WTC11 (cell line): ENCODE measurements around the gene HIF3A. TPM values are rescaled to one million over a fixed set of nuclear protein-coding genes. Genes with fewer than 3 reads are reported as not detected.

Experiments used
- ATAC-seq: fragments of 200-7000 bp; cut with Tn5 transposase; 2 replicates; pipeline ENCODE4 v1.10.0; 2021; ENCODE audit warnings: mild to moderate bottlenecking, moderate library complexity
- CTCF ChIA-PET: fragments of 300-600 bp; sonication (Branson Sonifier 250); formaldehyde crosslinking; loops from one replicate; lab custom pipeline; 2021; ENCODE audit warnings: antibody characterized with exemption; lab: Charles Lee
- POLR2A ChIA-PET: fragments of 350-600 bp; sonication (Branson Sonifier 250); formaldehyde crosslinking; loops from one replicate; lab custom pipeline; 2021; ENCODE audit warnings: antibody characterized with exemption; lab: Charles Lee
- DNase-seq: peaks from one replicate; pipeline ENCODE4 v3.0.0; 2021; ENCODE audit warnings: low spot score
- H3K27ac Mint-ChIP-seq: 2 replicates; pipeline ENCODE4 v1.8.0; 2021; ENCODE audit warnings: mixed read lengths
- H3K27me3 Mint-ChIP-seq: 2 replicates; pipeline ENCODE4 v1.8.0; 2021; ENCODE audit warnings: low read depth, mild to moderate bottlenecking, moderate library complexity, mixed read lengths
- H3K36me3 Mint-ChIP-seq: 2 replicates; pipeline ENCODE4 v1.8.0; 2021; ENCODE audit warnings: mixed read lengths
- H3K4me1 Mint-ChIP-seq: 2 replicates; pipeline ENCODE4 v1.8.0; 2022; ENCODE audit warnings: mixed read lengths
- H3K4me3 Mint-ChIP-seq: 2 replicates; pipeline ENCODE4 v1.8.0; 2021; ENCODE audit warnings: mild to moderate bottlenecking, moderate library complexity, mixed read lengths
- H3K9me3 Mint-ChIP-seq: 2 replicates; pipeline ENCODE4 v1.8.0; 2021; ENCODE audit warnings: mixed read lengths
- CBFB ChIP-seq: sonication (generic); formaldehyde crosslinking; IDR thresholded peaks from 2 replicates; pipeline ENCODE4 v1.8.1; 2022; ENCODE audit warnings: mild to moderate bottlenecking, low read depth, missing genetic modification reagents
- ETV6 ChIP-seq: sonication (generic); formaldehyde crosslinking; IDR thresholded peaks from 2 replicates; pipeline ENCODE4 v1.8.1; 2022; ENCODE audit warnings: mild to moderate bottlenecking, missing genetic modification reagents
- FOXJ3 ChIP-seq: sonication (generic); formaldehyde crosslinking; IDR thresholded peaks from 2 replicates; pipeline ENCODE4 v1.9.0; 2021; ENCODE audit warnings: missing genetic modification reagents, mild to moderate bottlenecking, borderline replicate concordance
- GABPB1 ChIP-seq: sonication (generic); formaldehyde crosslinking; IDR thresholded peaks from 2 replicates; pipeline ENCODE4 v1.8.1; 2023; ENCODE audit warnings: mild to moderate bottlenecking, missing genetic modification reagents
- GRHL2 ChIP-seq: fragments of 250-450 bp; sonication (Bioruptor Pico); IDR thresholded peaks from 2 replicates; pipeline ENCODE4 v1.8.0; 2022; ENCODE audit warnings: mild to moderate bottlenecking, moderate library complexity; ENCODE audit not compliant: insufficient replicate concordance, severe bottlenecking
- OVOL2 ChIP-seq: fragments of 250-450 bp; sonication (Bioruptor Pico); IDR thresholded peaks from 2 replicates; pipeline ENCODE4 v1.9.0; 2021; ENCODE audit warnings: mild to moderate bottlenecking, borderline replicate concordance
- PRRX2 ChIP-seq: fragments of 250-450 bp; sonication (Bioruptor Pico); IDR thresholded peaks from 2 replicates; pipeline ENCODE4 v1.8.0; 2021; ENCODE audit warnings: mild to moderate bottlenecking
- SMAD3 ChIP-seq: sonication (generic); formaldehyde crosslinking; IDR thresholded peaks from 2 replicates; pipeline ENCODE4 v1.8.0; 2022; ENCODE audit warnings: missing genetic modification reagents, mild to moderate bottlenecking, borderline replicate concordance
- TCF7 ChIP-seq: sonication (generic); formaldehyde crosslinking; IDR thresholded peaks from 2 replicates; pipeline ENCODE4 v1.8.0; 2022; ENCODE audit warnings: mild to moderate bottlenecking, low read depth, missing genetic modification reagents, moderate library complexity
- ZNF219 ChIP-seq: sonication (generic); formaldehyde crosslinking; IDR thresholded peaks from 2 replicates; pipeline ENCODE4 v1.8.0; 2023; ENCODE audit warnings: missing genetic modification reagents, mild to moderate bottlenecking, borderline replicate concordance
- ZNF317 ChIP-seq: sonication (generic); formaldehyde crosslinking; IDR thresholded peaks from 2 replicates; pipeline ENCODE4 v1.8.1; 2023; ENCODE audit warnings: low read depth, mild to moderate bottlenecking, moderate library complexity, missing genetic modification reagents, borderline replicate concordance
- ZNF671 ChIP-seq: fragments of 250-450 bp; sonication (Bioruptor Pico); IDR thresholded peaks from 2 replicates; pipeline ENCODE4 v1.8.0; 2021; ENCODE audit warnings: mild to moderate bottlenecking
- total RNA-seq: library from RNA; stranded (reverse); gene quantifications from 3 replicates; pipeline ENCODE4 v1.2.3, GENCODE V29; 2021
- TF ChIP-seq, protein P1 (sequence below): sonication (generic); formaldehyde crosslinking; conservative IDR thresholded peaks from 2 replicates; pipeline ENCODE4 v1.8.1; 2023; ENCODE audit warnings: mild to moderate bottlenecking, low read depth, missing genetic modification reagents, moderate library complexity
- TF ChIP-seq, protein P2 (sequence below): fragments of 250-450 bp; sonication (Bioruptor Pico); IDR thresholded peaks from 2 replicates; pipeline ENCODE4 v1.9.0; 2021; ENCODE audit warnings: mild to moderate bottlenecking
- TF ChIP-seq, protein P3 (sequence below): fragments of 250-450 bp; sonication (Bioruptor Pico); IDR thresholded peaks from 2 replicates; pipeline ENCODE4 v2.1.2; 2022; ENCODE audit warnings: mild to moderate bottlenecking, moderate library complexity
- TF ChIP-seq, protein P4 (sequence below): sonication (generic); formaldehyde crosslinking; IDR thresholded peaks from 2 replicates; pipeline ENCODE4 v1.8.0; 2022; ENCODE audit warnings: missing genetic modification reagents
- TF ChIP-seq, protein P5 (sequence below): sonication (generic); formaldehyde crosslinking; IDR thresholded peaks from 2 replicates; pipeline ENCODE4 v1.8.0; 2022; ENCODE audit warnings: mild to moderate bottlenecking, missing genetic modification reagents
- TF ChIP-seq, protein P6 (sequence below): sonication (generic); formaldehyde crosslinking; IDR thresholded peaks from 2 replicates; pipeline ENCODE4 v1.8.0; 2023; ENCODE audit warnings: missing genetic modification reagents
- TF ChIP-seq, protein P7 (sequence below): sonication (generic); formaldehyde crosslinking; IDR thresholded peaks from 2 replicates; pipeline ENCODE4 v1.8.0; 2022; ENCODE audit warnings: mild to moderate bottlenecking, missing genetic modification reagents

The HIF3A gene
- total RNA-seq, 1 experiment from 2014 or later = 31.8 TPM

DNA sequence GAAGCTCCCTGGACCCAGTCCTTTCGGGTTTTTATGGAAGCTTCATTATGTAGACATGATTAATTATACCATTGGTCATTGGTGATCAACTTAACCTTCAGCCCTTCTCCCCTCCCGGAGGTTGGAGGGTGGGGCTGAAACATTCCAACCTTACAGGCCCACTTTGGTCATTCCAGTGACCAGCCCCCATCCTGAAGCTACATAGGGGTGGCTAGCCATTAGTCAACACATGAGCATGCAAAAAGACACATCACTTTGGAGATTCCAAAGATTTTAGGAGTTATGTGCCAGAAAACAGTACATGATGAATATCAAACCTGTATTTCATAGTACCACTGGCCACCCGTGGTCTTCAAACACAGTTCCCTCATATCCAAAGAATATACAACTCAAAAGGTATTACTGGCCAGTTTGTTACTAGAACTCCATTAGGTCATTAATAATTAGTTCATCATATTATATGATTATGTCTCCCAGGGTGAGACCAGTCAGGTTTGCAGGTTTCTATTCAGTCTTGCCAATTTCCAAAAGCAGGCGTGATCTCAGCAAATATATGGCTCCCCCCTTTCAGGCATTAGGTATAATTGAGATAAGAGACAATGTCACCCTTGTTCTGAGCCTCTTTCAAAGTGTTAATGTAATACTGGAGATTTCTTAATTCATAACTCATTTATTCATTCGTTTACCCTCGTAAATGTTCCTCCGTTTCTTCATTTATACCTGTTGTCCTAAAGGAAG is 61.2 kb downstream of the HIF3A start:
- ChIA-PET POLR2A (no interaction called here), CTCF (interaction anchor here (0.6 to 1.8 kb wide), 3 partner anchors 15 to 77 kb away, joined by 3 to 15 read pairs (median 4); no protein-coding TSS in a partner anchor)
- ATAC-seq = no peak

More for the DNA sequence above, 61.2 kb downstream of the HIF3A start:
- H3K27ac Mint-ChIP-seq = no peak overlapping the region; the same call in 1 of the 2 replicates
- no peak overlapping the region for H3K4me3 Mint-ChIP-seq
- H3K9me3 Mint-ChIP-seq = no peaks in the 10 kb centered on the region; the same call in 1 of the 2 replicates
- peaks cover 47% of the 10 kb centered on the region for H3K36me3 Mint-ChIP-seq
- no peak for TF ChIP-seq ETV6
- no peak for TF ChIP-seq FOXJ3 (CRISPR knock-in tag)
- TF ChIP-seq CBFB (CRISPR knock-in tag) = no peak
- TF ChIP-seq, protein P1, sequence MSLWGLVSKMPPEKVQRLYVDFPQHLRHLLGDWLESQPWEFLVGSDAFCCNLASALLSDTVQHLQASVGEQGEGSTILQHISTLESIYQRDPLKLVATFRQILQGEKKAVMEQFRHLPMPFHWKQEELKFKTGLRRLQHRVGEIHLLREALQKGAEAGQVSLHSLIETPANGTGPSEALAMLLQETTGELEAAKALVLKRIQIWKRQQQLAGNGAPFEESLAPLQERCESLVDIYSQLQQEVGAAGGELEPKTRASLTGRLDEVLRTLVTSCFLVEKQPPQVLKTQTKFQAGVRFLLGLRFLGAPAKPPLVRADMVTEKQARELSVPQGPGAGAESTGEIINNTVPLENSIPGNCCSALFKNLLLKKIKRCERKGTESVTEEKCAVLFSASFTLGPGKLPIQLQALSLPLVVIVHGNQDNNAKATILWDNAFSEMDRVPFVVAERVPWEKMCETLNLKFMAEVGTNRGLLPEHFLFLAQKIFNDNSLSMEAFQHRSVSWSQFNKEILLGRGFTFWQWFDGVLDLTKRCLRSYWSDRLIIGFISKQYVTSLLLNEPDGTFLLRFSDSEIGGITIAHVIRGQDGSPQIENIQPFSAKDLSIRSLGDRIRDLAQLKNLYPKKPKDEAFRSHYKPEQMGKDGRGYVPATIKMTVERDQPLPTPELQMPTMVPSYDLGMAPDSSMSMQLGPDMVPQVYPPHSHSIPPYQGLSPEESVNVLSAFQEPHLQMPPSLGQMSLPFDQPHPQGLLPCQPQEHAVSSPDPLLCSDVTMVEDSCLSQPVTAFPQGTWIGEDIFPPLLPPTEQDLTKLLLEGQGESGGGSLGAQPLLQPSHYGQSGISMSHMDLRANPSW (CRISPR knock-in tag) = no peak
- TF ChIP-seq GABPB1 (CRISPR knock-in tag) = no peak
- no peak for TF ChIP-seq PRRX2 (CRISPR knock-in tag)
- no peak for TF ChIP-seq ZNF317
- TF ChIP-seq, protein P2, sequence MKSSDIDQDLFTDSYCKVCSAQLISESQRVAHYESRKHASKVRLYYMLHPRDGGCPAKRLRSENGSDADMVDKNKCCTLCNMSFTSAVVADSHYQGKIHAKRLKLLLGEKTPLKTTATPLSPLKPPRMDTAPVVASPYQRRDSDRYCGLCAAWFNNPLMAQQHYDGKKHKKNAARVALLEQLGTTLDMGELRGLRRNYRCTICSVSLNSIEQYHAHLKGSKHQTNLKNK = no peak
- TF ChIP-seq, protein P3, sequence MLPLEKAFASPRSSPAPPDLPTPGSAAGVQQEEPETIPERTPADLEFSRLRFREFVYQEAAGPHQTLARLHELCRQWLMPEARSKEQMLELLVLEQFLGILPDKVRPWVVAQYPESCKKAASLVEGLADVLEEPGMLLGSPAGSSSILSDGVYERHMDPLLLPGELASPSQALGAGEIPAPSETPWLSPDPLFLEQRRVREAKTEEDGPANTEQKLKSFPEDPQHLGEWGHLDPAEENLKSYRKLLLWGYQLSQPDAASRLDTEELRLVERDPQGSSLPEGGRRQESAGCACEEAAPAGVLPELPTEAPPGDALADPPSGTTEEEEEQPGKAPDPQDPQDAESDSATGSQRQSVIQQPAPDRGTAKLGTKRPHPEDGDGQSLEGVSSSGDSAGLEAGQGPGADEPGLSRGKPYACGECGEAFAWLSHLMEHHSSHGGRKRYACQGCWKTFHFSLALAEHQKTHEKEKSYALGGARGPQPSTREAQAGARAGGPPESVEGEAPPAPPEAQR (CRISPR knock-in tag) = no peak
- TF ChIP-seq, protein P4, sequence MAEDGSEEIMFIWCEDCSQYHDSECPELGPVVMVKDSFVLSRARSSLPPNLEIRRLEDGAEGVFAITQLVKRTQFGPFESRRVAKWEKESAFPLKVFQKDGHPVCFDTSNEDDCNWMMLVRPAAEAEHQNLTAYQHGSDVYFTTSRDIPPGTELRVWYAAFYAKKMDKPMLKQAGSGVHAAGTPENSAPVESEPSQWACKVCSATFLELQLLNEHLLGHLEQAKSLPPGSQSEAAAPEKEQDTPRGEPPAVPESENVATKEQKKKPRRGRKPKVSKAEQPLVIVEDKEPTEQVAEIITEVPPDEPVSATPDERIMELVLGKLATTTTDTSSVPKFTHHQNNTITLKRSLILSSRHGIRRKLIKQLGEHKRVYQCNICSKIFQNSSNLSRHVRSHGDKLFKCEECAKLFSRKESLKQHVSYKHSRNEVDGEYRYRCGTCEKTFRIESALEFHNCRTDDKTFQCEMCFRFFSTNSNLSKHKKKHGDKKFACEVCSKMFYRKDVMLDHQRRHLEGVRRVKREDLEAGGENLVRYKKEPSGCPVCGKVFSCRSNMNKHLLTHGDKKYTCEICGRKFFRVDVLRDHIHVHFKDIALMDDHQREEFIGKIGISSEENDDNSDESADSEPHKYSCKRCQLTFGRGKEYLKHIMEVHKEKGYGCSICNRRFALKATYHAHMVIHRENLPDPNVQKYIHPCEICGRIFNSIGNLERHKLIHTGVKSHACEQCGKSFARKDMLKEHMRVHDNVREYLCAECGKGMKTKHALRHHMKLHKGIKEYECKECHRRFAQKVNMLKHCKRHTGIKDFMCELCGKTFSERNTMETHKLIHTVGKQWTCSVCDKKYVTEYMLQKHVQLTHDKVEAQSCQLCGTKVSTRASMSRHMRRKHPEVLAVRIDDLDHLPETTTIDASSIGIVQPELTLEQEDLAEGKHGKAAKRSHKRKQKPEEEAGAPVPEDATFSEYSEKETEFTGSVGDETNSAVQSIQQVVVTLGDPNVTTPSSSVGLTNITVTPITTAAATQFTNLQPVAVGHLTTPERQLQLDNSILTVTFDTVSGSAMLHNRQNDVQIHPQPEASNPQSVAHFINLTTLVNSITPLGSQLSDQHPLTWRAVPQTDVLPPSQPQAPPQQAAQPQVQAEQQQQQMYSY (CRISPR knock-in tag) = no peak
- TF ChIP-seq TCF7 (CRISPR knock-in tag) = no peak
- no peak for TF ChIP-seq ZNF671 (CRISPR knock-in tag)
- TF ChIP-seq, protein P5, sequence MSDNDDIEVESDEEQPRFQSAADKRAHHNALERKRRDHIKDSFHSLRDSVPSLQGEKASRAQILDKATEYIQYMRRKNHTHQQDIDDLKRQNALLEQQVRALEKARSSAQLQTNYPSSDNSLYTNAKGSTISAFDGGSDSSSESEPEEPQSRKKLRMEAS (CRISPR knock-in tag) = no peak
- no peak for TF ChIP-seq ZNF219 (CRISPR knock-in tag)
- no peak for TF ChIP-seq SMAD3 (CRISPR knock-in tag)
- no peak for TF ChIP-seq OVOL2 (CRISPR knock-in tag)
- TF ChIP-seq, protein P6, sequence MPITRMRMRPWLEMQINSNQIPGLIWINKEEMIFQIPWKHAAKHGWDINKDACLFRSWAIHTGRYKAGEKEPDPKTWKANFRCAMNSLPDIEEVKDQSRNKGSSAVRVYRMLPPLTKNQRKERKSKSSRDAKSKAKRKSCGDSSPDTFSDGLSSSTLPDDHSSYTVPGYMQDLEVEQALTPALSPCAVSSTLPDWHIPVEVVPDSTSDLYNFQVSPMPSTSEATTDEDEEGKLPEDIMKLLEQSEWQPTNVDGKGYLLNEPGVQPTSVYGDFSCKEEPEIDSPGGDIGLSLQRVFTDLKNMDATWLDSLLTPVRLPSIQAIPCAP (CRISPR knock-in tag) = no peak
- no peak for TF ChIP-seq GRHL2 (CRISPR knock-in tag)
- TF ChIP-seq, protein P7, sequence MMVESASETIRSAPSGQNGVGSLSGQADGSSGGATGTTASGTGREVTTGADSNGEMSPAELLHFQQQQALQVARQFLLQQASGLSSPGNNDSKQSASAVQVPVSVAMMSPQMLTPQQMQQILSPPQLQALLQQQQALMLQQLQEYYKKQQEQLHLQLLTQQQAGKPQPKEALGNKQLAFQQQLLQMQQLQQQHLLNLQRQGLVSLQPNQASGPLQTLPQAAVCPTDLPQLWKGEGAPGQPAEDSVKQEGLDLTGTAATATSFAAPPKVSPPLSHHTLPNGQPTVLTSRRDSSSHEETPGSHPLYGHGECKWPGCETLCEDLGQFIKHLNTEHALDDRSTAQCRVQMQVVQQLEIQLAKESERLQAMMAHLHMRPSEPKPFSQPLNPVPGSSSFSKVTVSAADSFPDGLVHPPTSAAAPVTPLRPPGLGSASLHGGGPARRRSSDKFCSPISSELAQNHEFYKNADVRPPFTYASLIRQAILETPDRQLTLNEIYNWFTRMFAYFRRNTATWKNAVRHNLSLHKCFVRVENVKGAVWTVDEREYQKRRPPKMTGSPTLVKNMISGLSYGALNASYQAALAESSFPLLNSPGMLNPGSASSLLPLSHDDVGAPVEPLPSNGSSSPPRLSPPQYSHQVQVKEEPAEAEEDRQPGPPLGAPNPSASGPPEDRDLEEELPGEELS (CRISPR knock-in tag) = no peak
- DNase-seq = no peak
- no peaks in the 10 kb centered on the region for H3K27me3 Mint-ChIP-seq
- H3K4me1 Mint-ChIP-seq = no peaks in the 10 kb centered on the region
